Measurements from ENCODE around the gene DUSP8.

DNA sequence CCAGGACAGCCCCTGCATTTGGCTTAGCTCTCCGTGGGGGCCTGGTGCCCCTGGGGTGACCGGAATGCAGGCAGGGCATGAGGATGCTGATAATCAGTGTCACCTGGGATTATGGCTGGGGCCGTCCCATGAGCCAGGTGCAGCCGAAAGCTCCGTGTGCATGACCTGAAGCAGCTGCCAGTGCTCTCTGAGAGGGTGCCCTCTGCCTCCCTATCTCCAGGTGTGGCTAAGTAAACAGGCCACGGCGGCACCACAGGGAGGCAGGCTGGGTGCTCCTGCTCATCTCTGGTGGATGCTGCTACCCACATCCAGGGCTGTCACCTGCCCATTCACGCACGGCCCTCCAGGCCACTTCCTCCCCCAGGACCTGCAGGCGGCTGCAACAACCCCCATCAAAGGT, 29.8 kb downstream of the DUSP8 start:
- TF ChIP-seq CTCF (IDR thresholded peaks at IDR 0.05) (no peak), RAD21 (IDR thresholded peaks at IDR 0.05; ENCODE audit: low read length) (no peak), RCOR1 (IDR thresholded peaks at IDR 0.05; ENCODE audit: low read length) (no peak), YY1 (IDR thresholded peaks at IDR 0.05; ENCODE audit: low read depth) (no peak), RXRA (IDR thresholded peaks at IDR 0.05; ENCODE audit: borderline replicate concordance, low read depth) (no peak), REST (IDR thresholded peaks at IDR 0.05; ENCODE audit: low read depth, low read length) (no peak), NFIC (IDR thresholded peaks at IDR 0.05; ENCODE audit: borderline replicate concordance) (no peak)
- TF ChIP-seq, protein P1, sequence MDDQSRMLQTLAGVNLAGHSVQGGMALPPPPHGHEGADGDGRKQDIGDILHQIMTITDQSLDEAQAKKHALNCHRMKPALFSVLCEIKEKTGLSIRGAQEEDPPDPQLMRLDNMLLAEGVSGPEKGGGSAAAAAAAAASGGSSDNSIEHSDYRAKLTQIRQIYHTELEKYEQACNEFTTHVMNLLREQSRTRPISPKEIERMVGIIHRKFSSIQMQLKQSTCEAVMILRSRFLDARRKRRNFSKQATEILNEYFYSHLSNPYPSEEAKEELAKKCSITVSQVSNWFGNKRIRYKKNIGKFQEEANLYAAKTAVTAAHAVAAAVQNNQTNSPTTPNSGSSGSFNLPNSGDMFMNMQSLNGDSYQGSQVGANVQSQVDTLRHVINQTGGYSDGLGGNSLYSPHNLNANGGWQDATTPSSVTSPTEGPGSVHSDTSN (IDR thresholded peaks at IDR 0.05), result no peak
